ENCODE measurements around the gene APOA5. TPM values are rescaled to one million over a fixed set of nuclear protein-coding genes. Genes with fewer than 3 reads are reported as not detected.

Gene APOA5
- total and polyA plus RNA-seq, 2 of the 13 experiments (the other 11 are each of a cell fraction or from before 2014, with no cell fraction given), result 44.0 to 49.1 TPM

DNA sequence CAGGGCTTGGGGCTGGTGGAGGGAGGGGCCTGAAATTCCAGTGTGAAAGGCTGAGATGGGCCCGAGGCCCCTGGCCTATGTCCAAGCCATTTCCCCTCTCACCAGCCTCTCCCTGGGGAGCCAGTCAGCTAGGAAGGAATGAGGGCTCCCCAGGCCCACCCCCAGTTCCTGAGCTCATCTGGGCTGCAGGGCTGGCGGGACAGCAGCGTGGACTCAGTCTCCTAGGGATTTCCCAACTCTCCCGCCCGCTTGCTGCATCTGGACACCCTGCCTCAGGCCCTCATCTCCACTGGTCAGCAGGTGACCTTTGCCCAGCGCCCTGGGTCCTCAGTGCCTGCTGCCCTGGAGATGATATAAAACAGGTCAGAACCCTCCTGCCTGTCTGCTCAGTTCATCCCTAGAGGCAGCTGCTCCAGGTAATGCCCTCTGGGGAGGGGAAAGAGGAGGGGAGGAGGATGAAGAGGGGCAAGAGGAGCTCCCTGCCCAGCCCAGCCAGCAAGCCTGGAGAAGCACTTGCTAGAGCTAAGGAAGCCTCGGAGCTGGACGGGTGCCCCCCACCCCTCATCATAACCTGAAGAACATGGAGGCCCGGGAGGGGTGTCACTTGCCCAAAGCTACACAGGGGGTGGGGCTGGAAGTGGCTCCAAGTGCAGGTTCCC is 38.0 kb upstream of the APOA5 start, which contains the start of gene APOC3 (continued):
- TF ChIP-seq, protein P1, sequence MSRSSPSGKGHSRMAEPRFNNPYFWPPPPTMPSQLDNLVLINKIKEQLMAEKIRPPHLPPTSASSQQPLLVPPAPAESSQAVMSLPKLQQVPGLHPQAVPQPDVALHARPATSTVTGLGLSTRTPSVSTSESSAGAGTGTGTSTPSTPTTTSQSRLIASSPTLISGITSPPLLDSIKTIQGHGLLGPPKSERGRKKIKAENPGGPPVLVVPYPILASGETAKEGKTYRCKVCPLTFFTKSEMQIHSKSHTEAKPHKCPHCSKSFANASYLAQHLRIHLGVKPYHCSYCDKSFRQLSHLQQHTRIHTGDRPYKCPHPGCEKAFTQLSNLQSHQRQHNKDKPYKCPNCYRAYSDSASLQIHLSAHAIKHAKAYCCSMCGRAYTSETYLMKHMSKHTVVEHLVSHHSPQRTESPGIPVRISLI (CRISPR knock-in tag; IDR thresholded peaks at IDR 0.05; ENCODE audit: borderline replicate concordance), result peak; percentile 49; the same call in 1 of the 2 replicates
- TF ChIP-seq FOXJ3 (CRISPR knock-in tag; IDR thresholded peaks at IDR 0.05; ENCODE audit: borderline replicate concordance) (no peak; the same call in 1 of the 2 replicates), CC2D1A (CRISPR knock-in tag; IDR thresholded peaks at IDR 0.05) (no peak), TEAD3 (CRISPR knock-in tag; optimal IDR thresholded peaks at IDR 0.05; ENCODE audit: borderline replicate concordance) (peak; percentile 12), HOXA5 (CRISPR knock-in tag; IDR thresholded peaks at IDR 0.05) (no peak)
- TF ChIP-seq, protein P2, sequence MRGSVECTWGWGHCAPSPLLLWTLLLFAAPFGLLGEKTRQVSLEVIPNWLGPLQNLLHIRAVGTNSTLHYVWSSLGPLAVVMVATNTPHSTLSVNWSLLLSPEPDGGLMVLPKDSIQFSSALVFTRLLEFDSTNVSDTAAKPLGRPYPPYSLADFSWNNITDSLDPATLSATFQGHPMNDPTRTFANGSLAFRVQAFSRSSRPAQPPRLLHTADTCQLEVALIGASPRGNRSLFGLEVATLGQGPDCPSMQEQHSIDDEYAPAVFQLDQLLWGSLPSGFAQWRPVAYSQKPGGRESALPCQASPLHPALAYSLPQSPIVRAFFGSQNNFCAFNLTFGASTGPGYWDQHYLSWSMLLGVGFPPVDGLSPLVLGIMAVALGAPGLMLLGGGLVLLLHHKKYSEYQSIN (CRISPR knock-in tag; IDR thresholded peaks at IDR 0.05; ENCODE audit: borderline replicate concordance), result no peak
- TF ChIP-seq, protein P3, sequence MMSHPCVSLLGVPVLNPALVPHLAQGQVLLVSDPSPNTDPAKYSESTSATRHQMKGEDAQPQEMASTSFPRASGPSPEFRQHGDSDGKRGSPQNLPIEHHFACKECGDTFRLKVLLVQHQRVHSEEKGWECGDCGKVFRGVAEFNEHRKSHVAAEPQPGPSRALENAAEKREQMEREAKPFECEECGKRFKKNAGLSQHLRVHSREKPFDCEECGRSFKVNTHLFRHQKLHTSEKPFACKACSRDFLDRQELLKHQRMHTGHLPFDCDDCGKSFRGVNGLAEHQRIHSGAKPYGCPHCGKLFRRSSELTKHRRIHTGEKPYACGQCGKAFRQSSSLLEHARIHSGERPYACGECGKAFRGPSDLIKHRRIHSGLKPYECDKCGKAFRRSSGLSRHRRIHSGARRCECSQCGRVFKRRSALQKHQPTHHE (CRISPR knock-in tag; IDR thresholded peaks at IDR 0.05; ENCODE audit: borderline replicate concordance), result 0 out of 2 replicates have a peak, but pooled peaks have one; percentile 1
- TF ChIP-seq, protein P4, sequence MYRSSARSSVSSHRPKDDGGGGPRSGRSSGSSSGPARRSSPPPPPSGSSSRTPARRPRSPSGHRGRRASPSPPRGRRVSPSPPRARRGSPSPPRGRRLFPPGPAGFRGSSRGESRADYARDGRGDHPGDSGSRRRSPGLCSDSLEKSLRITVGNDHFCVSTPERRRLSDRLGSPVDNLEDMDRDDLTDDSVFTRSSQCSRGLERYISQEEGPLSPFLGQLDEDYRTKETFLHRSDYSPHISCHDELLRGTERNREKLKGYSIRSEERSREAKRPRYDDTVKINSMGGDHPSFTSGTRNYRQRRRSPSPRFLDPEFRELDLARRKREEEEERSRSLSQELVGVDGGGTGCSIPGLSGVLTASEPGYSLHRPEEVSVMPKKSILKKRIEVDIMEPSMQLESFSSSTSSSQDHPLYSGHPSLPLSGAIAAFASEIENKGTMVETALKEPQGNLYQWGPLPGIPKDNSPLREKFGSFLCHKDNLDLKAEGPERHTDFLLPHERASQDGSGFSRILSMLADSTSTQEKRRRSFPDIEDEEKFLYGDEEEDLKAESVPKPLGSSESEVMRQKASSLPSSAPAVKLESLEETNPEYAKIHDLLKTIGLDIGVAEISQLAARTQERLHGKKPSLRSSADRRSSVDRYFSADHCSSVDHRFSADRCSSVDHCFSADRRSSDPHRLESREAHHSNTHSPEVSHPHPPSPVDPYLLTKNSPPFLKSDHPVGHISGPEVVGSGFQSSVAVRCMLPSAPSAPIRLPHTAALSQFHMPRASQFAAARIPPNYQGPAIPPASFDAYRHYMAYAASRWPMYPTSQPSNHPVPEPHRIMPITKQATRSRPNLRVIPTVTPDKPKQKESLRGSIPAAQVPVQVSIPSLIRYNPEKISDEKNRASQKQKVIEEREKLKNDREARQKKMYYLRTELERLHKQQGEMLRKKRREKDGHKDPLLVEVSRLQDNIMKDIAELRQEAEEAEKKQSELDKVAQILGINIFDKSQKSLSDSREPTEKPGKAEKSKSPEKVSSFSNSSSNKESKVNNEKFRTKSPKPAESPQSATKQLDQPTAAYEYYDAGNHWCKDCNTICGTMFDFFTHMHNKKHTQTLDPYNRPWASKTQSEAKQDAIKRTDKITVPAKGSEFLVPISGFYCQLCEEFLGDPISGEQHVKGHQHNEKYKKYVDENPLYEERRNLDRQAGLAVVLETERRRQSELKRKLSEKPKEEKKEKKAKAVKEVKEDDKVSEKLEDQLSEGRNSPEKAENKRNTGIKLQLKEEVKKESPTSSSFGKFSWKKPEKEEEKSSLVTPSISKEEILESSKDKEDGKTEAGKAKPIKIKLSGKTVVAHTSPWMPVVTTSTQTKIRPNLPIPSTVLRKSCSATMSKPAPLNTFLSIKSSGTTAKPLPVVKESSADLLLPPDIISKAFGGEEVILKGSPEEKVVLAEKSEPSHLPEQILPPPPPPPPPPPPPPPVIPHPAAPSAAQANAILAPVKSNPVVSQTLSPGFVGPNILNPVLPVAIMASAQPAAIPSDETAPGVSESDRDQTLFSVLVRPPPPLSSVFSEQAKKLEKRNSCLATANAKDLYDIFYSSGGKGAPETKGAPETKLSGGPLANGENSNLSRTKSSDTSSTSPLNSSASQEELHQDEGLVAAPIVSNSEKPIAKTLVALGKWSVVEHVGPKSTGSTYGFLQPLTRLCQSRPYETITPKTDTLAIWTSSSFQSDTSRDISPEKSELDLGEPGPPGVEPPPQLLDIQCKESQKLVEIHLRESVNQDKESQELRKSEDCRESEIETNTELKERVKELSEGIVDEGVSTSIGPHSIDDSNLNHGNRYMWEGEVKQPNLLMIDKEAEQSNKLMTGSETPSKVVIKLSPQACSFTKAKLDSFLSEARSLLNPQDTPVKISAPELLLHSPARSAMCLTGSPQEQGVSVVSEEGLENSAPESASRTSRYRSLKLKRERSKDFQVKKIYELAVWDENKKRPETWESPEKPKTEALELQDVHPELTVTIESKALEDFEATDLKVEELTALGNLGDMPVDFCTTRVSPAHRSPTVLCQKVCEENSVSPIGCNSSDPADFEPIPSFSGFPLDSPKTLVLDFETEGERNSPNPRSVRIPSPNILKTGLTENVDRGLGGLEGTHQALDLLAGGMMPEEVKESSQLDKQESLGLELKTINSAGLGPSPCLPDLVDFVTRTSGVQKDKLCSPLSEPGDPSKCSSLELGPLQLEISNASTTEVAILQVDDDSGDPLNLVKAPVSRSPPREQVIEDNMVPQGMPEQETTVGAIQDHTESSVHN (CRISPR knock-in tag; IDR thresholded peaks at IDR 0.05), result no peak; the same call in 1 of the 2 replicates
- TF ChIP-seq, protein P5, sequence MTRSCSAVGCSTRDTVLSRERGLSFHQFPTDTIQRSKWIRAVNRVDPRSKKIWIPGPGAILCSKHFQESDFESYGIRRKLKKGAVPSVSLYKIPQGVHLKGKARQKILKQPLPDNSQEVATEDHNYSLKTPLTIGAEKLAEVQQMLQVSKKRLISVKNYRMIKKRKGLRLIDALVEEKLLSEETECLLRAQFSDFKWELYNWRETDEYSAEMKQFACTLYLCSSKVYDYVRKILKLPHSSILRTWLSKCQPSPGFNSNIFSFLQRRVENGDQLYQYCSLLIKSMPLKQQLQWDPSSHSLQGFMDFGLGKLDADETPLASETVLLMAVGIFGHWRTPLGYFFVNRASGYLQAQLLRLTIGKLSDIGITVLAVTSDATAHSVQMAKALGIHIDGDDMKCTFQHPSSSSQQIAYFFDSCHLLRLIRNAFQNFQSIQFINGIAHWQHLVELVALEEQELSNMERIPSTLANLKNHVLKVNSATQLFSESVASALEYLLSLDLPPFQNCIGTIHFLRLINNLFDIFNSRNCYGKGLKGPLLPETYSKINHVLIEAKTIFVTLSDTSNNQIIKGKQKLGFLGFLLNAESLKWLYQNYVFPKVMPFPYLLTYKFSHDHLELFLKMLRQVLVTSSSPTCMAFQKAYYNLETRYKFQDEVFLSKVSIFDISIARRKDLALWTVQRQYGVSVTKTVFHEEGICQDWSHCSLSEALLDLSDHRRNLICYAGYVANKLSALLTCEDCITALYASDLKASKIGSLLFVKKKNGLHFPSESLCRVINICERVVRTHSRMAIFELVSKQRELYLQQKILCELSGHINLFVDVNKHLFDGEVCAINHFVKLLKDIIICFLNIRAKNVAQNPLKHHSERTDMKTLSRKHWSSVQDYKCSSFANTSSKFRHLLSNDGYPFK (CRISPR knock-in tag; IDR thresholded peaks at IDR 0.05; ENCODE audit: borderline replicate concordance), result no peak; the same call in 1 of the 2 replicates
- TF ChIP-seq, protein P6, sequence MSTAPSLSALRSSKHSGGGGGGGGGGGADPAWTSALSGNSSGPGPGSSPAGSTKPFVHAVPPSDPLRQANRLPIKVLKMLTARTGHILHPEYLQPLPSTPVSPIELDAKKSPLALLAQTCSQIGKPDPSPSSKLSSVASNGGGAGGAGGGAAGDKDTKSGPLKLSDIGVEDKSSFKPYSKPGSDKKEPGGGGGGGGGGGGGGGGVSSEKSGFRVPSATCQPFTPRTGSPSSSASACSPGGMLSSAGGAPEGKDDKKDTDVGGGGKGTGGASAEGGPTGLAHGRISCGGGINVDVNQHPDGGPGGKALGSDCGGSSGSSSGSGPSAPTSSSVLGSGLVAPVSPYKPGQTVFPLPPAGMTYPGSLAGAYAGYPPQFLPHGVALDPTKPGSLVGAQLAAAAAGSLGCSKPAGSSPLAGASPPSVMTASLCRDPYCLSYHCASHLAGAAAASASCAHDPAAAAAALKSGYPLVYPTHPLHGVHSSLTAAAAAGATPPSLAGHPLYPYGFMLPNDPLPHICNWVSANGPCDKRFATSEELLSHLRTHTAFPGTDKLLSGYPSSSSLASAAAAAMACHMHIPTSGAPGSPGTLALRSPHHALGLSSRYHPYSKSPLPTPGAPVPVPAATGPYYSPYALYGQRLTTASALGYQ (CRISPR knock-in tag; IDR thresholded peaks at IDR 0.05), result no peak

Data from HepG2 (cell line).